Neuronal stem cell (in vitro differentiated cells): ENCODE data around the gene HSD3B2.
"Not testable (repeated sequence)": the region's sequence is repeated elsewhere in the genome, so short reads cannot be mapped to it uniquely, and the experiment has no call there.

Experiments
- DNase-seq: peaks from one replicate; pipeline ENCODE4 v3.0.0-alpha.2; 2013; ENCODE audit warnings: low spot score
- H2AFZ ChIP-seq: one replicate; pipeline ENCODE4 v1.6.1; 2013; ENCODE audit warnings: mild to moderate bottlenecking, low read length, inconsistent platforms
- H2AK5ac ChIP-seq: 2 replicates; pipeline ENCODE4 v1.6.1; 2013; ENCODE audit warnings: low read depth, mild to moderate bottlenecking, inconsistent platforms, low read length, moderate library complexity, mixed read lengths
- H2BK120ac ChIP-seq: 2 replicates; pipeline ENCODE4 v1.6.1; 2013; ENCODE audit warnings: low read depth, mild to moderate bottlenecking, inconsistent platforms, low read length, moderate library complexity, mixed read lengths
- H2BK12ac ChIP-seq: one replicate; pipeline ENCODE4 v1.6.1; 2013; ENCODE audit warnings: low read length, inconsistent platforms
- H2BK15ac ChIP-seq: 2 replicates; pipeline ENCODE4 v1.6.1; 2013; ENCODE audit warnings: mild to moderate bottlenecking, low read length, inconsistent platforms, mixed read lengths
- H2BK5ac ChIP-seq: one replicate; pipeline ENCODE4 v1.6.1; 2013; ENCODE audit warnings: inconsistent platforms, mild to moderate bottlenecking, low read length, moderate library complexity
- H3K14ac ChIP-seq: one replicate; pipeline ENCODE4 v1.6.1; 2013; ENCODE audit warnings: low read length, inconsistent platforms
- H3K18ac ChIP-seq: 2 replicates; pipeline ENCODE4 v1.6.1; 2013; ENCODE audit warnings: low read length, inconsistent platforms
- H3K23ac ChIP-seq: 2 replicates; pipeline ENCODE4 v1.6.1; 2013; ENCODE audit warnings: low read depth, mild to moderate bottlenecking, mixed read lengths, low read length, inconsistent platforms; ENCODE audit not compliant: poor library complexity
- H3K27ac ChIP-seq: replicated peaks from 3 replicates; pipeline ENCODE4 v1.5.1; 2013; ENCODE audit warnings: low read length, inconsistent platforms
- H3K27me3 ChIP-seq, 3 experiments: 2 replicates each; pipeline ENCODE4 v1.6.1; 2013; ENCODE audit warnings: low read length in 3 of 3, mild to moderate bottlenecking in 2 of 3, inconsistent platforms in 1 of 3, low read depth in 1 of 3, mixed read lengths in 1 of 3, moderate library complexity in 1 of 3; ENCODE audit not compliant: control insufficient read depth in 3 of 3, insufficient read depth in 3 of 3
- H3K36me3 ChIP-seq, 2 donors: replicated peaks in 1 of 2; 2 replicates each; pipeline ENCODE4 v1.6.1; 2013; ENCODE audit warnings: low read length in 2 of 2; ENCODE audit not compliant: control insufficient read depth in 2 of 2, insufficient read depth in 2 of 2
- H3K4ac ChIP-seq: 2 replicates; pipeline ENCODE4 v1.6.1; 2013; ENCODE audit warnings: inconsistent platforms, mild to moderate bottlenecking, low read length, moderate library complexity
- H3K4me1 ChIP-seq, 2 donors: 1 replicate in 1 of 2; 2 replicates in 1 of 2; pipeline ENCODE4 v1.6.1; 2013; ENCODE audit warnings: low read length in 2 of 2, low read depth in 1 of 2; ENCODE audit not compliant: control insufficient read depth in 2 of 2, insufficient read depth in 1 of 2
- H3K4me2 ChIP-seq: one replicate; pipeline ENCODE4 v1.6.1; 2013; ENCODE audit warnings: mild to moderate bottlenecking, low read length, inconsistent platforms; ENCODE audit not compliant: insufficient read depth, poor library complexity, severe bottlenecking
- H3K4me3 ChIP-seq, 2 donors: 2 replicates each; pipeline ENCODE4 v1.5.1; 2013; ENCODE audit warnings: low read length in 2 of 2, mild to moderate bottlenecking in 2 of 2, inconsistent platforms in 1 of 2, moderate library complexity in 1 of 2
- H3K79me1 ChIP-seq: one replicate; pipeline ENCODE4 v1.6.1; 2013; ENCODE audit warnings: low read depth, mild to moderate bottlenecking, inconsistent platforms, low read length, moderate library complexity
- H3K9ac ChIP-seq: one replicate; pipeline ENCODE4 v1.6.1; 2013; ENCODE audit warnings: mild to moderate bottlenecking, low read depth, low read length, inconsistent platforms; ENCODE audit not compliant: poor library complexity
- H3K9me3 ChIP-seq, 2 donors: replicated peaks in 1 of 2; 2 replicates each; pipeline versions ENCODE3 to v1.6.1; 2013; ENCODE audit warnings: low read length in 2 of 2, mild to moderate bottlenecking in 2 of 2, inconsistent platforms in 1 of 2, low read depth in 1 of 2, mixed read lengths in 1 of 2, moderate library complexity in 1 of 2; ENCODE audit not compliant: control insufficient read depth in 2 of 2, insufficient read depth in 1 of 2
- H4K8ac ChIP-seq: one replicate; pipeline ENCODE4 v1.6.1; 2013; ENCODE audit warnings: low read depth, mild to moderate bottlenecking, inconsistent platforms, low read length, moderate library complexity
- H4K91ac ChIP-seq: one replicate; pipeline ENCODE4 v1.6.1; 2013; ENCODE audit warnings: low read length, low read depth, mild to moderate bottlenecking, inconsistent platforms; ENCODE audit not compliant: poor library complexity
- WGBS, 2 donors: extraction: QIAGEN DNeasy Blood & Tissue Kit; methylation state at CpG; one replicate each; pipeline ENCODE4 v1.1.7; 2013; ENCODE audit warnings: missing lambda C conversion rate in 2 of 2, mixed read lengths in 1 of 2; ENCODE audit not compliant: insufficient read length in 2 of 2, insufficient replicate concordance in 1 of 2; ENCODE audit errors: extremely low coverage in 2 of 2; 5-methylcytosine and 5-hydroxymethylcytosine counted together

HSD3B2 gene

DNA sequence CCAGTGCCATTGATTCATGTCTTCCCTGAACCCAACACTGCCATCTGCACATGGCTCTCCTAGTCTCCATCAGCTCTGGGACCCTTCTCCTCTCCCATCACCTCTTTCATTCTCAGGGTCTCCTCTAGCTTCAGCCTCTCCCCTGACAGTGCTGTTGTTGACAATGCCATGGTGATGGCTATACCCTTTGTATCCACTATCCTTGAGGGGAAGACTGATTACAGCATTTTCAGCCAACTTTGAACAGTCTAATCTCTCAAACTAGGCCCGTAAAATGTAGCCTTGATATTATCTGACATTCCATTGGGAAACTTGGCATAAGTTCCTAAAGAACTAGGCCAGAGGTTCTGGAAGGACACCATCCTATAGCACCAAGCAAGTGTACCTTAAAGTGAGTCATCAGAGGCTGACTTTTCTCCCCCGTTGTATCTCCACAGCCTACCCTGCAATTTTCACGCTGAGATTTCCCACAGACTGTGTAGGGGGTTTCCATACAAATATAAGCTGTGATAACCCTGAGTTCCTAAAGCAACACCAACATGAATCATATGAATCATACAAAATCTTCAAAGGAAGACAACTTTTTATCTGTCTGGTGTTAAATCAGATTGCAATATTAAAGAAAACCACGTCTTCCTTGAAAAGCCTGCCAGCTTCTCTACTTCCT is 40.6 kb upstream of the HSD3B2 start:
- no peak overlapping the region for H4K91ac ChIP-seq
- no peaks in the 10 kb centered on the region for H3K4me1 ChIP-seq
- H3K9me3 ChIP-seq = no peaks in the 10 kb centered on the region
- no CpG with 5 or more reads among the region's 4 CpGs for WGBS, 2 donors
- no peak overlapping the region for H2AFZ ChIP-seq
- no peak overlapping the region for H3K4me3 ChIP-seq
- no peak overlapping the region for H2BK5ac ChIP-seq
- no peak overlapping the region for H3K4ac ChIP-seq
- H3K14ac ChIP-seq = no peak overlapping the region
- no peak for DNase-seq
- H3K18ac ChIP-seq = no peak overlapping the region
- no peak overlapping the region for H4K8ac ChIP-seq
- no peak overlapping the region for H2BK12ac ChIP-seq
- no peak overlapping the region for H3K23ac ChIP-seq
- no peak overlapping the region for H2AK5ac ChIP-seq
- H3K4me2 ChIP-seq = no peak overlapping the region
- H3K9ac ChIP-seq = no peak overlapping the region
- no peak overlapping the region for H2BK15ac ChIP-seq
- peaks cover 0 to 4% (median 0%) of the 10 kb centered on the region in 3 experiments for H3K27me3 ChIP-seq
- H3K27ac ChIP-seq = no peak overlapping the region
- no peaks in the 10 kb centered on the region for H3K79me1 ChIP-seq
- no peak overlapping the region for H2BK120ac ChIP-seq
- no peaks in the 10 kb centered on the region for H3K36me3 ChIP-seq

DNA sequence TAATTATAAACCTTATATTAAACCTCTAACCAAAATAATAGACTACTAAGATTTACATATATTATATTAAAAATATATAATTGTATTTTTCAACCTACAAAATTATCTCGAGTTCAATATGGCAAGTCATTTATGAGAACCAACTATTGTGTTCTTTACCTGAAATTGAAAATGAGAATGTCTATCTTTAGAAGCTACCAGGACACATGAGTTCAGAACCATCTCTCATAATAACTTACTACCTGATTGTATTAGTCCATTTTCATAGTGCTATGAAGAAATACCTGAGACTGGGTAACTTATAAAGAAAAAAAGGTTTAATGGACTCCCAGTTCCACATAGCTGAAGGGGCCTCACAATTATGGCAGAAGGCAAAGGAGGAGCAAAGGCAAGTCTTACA is 39.6 kb upstream of the HSD3B2 start:
- Histone ChIP-seq H3K4ac (no peak overlapping the region), H3K4me3 (no peak overlapping the region), H3K23ac (no peak overlapping the region), H2BK5ac (no peak overlapping the region), H2BK120ac (no peak overlapping the region), H2AFZ (no peak overlapping the region), H3K14ac (no peak overlapping the region), H3K9ac (no peak overlapping the region), H3K4me2 (no peak overlapping the region), H2BK12ac (no peak overlapping the region), H2BK15ac (no peak overlapping the region), H3K27ac (no peak overlapping the region), H3K4me1 (no peaks in the 10 kb centered on the region), H3K9me3 (no peaks in the 10 kb centered on the region), H3K18ac (no peak overlapping the region), H4K8ac (no peak overlapping the region), H3K36me3 (no peaks in the 10 kb centered on the region), H4K91ac (no peak overlapping the region), H3K27me3 (peaks cover 0 to 4% (median 0%) of the 10 kb centered on the region in 3 experiments), H3K79me1 (no peaks in the 10 kb centered on the region), H2AK5ac (no peak overlapping the region)
- WGBS, 2 donors = no CpG with 5 or more reads among the region's 1 CpG
- DNase-seq = no peak

DNA sequence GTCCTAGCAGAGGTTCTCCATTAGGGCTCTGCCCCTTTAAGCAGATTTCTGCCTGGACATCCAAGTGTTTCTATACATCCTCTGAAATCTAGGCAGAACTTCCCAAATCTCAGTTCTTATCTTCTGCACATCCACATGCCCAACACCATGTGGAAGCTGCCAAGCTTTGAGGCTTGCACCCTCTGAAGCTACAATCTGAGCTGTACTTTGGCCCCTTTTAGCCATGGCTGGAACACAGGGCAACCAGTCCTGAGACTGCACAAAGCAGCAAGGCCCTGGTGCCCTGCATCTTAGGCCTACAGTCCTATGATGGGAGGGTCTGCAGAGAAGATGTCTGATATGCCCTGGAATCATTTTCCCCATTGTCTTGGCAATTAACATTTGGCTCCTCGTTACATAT is 38.4 kb upstream of the HSD3B2 start:
- H2BK12ac ChIP-seq = no peak overlapping the region
- no peaks in the 10 kb centered on the region for H3K4me1 ChIP-seq
- peaks cover 0 to 4% (median 0%) of the 10 kb centered on the region in 3 experiments for H3K27me3 ChIP-seq
- no peak overlapping the region for H2BK15ac ChIP-seq
- no peak overlapping the region for H2AFZ ChIP-seq
- H3K4ac ChIP-seq = no peak overlapping the region
- H3K36me3 ChIP-seq = no peaks in the 10 kb centered on the region
- no peaks in the 10 kb centered on the region for H3K9me3 ChIP-seq
- no peak overlapping the region for H3K4me2 ChIP-seq
- H3K14ac ChIP-seq = no peak overlapping the region
- no peak overlapping the region for H4K8ac ChIP-seq
- no peak overlapping the region for H3K23ac ChIP-seq
- no peak overlapping the region for H2AK5ac ChIP-seq
- H2BK5ac ChIP-seq = no peak overlapping the region
- H3K4me3 ChIP-seq = no peak overlapping the region
- no CpG with 5 or more reads among the region's 1 CpG for WGBS, 2 donors
- no peak overlapping the region for H4K91ac ChIP-seq
- no peak overlapping the region for H3K27ac ChIP-seq
- no peak overlapping the region for H2BK120ac ChIP-seq
- no peaks in the 10 kb centered on the region for H3K79me1 ChIP-seq
- H3K18ac ChIP-seq = no peak overlapping the region
- DNase-seq = no peak
- no peak overlapping the region for H3K9ac ChIP-seq

DNA sequence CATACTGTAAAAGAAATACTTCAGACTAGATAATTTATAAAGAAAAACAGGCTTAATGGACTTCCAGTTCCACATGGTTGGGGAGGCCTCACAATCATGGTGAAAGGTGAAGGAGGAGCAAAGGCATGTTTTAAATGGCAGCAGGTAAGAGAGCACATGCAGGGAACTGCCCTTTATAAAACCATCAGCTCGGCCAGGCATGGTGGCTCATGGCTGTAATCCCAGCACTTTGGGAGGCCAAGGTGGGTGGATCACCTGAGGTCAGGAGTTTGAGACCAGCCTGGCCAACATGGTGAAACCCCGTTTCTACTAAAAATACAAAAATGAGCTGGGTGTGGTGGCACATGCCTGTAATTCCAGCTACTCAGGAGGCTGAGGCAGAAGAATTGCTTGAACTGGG is 37.4 kb upstream of the HSD3B2 start:
- no CpG with 5 or more reads among the region's 2 CpGs for WGBS, 2 donors
- H2BK120ac ChIP-seq, H4K8ac ChIP-seq, H3K18ac ChIP-seq, H3K4me1 ChIP-seq, H3K4me3 ChIP-seq, H2BK15ac ChIP-seq, H3K4ac ChIP-seq, H3K23ac ChIP-seq, H3K79me1 ChIP-seq, H2AFZ ChIP-seq, H2BK12ac ChIP-seq, H2BK5ac ChIP-seq, DNase-seq, H3K36me3 ChIP-seq, H3K9ac ChIP-seq, H4K91ac ChIP-seq, H3K9me3 ChIP-seq, H3K27ac ChIP-seq, H3K14ac ChIP-seq, H2AK5ac ChIP-seq, H3K27me3 ChIP-seq, H3K4me2 ChIP-seq: not testable (repeated sequence)
